ENCODE data around the gene MRGPRG.

Gene MRGPRG

DNA sequence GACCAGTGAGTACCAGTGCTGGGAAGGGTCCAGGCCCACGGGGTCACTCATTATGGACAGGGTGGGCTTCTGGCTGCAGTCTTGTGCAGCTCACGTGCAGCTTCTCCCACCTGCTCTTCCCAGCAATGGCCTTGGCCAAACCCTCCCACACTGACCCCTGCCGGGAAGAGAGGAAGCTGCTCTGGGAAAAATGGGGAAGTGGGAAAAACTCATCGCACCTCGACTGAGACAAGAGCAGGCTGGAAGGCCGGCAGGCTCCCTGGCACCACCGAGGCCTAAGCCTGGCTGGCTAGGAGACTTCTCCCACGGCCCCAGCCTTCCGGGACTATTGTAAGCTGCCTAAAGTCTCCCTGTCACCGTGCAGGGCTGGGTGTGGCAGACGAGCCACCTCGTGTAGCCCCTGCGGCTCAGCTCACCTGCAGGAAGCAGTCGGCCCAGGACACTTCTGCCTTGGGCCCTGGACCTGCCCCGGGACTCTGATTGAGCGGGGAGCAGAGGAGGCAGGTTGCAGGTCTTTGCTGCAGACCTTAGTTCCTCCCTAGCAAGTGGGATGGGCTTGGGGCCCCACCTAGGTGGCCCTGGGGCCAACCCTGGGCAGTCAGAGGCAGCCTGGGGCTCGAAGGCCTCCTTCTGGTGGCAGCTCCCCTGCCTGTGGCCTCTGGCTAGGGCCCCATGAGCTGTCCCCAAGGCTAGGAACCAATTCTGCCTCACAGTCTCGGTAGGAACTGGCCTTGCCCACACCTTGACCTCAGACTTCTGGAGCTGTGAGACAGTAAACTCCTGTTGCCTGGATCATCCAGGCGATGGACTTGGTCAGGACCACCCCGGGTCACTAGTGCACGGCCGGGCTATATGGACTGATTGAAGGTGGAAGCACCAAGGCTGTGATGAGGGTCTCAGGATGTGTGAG, 23.1 kb downstream of the MRGPRG start:
- no peaks in the 10 kb centered on the region for H3K36me3 Mint-ChIP-seq (ENCODE audit: low read depth)

DNA sequence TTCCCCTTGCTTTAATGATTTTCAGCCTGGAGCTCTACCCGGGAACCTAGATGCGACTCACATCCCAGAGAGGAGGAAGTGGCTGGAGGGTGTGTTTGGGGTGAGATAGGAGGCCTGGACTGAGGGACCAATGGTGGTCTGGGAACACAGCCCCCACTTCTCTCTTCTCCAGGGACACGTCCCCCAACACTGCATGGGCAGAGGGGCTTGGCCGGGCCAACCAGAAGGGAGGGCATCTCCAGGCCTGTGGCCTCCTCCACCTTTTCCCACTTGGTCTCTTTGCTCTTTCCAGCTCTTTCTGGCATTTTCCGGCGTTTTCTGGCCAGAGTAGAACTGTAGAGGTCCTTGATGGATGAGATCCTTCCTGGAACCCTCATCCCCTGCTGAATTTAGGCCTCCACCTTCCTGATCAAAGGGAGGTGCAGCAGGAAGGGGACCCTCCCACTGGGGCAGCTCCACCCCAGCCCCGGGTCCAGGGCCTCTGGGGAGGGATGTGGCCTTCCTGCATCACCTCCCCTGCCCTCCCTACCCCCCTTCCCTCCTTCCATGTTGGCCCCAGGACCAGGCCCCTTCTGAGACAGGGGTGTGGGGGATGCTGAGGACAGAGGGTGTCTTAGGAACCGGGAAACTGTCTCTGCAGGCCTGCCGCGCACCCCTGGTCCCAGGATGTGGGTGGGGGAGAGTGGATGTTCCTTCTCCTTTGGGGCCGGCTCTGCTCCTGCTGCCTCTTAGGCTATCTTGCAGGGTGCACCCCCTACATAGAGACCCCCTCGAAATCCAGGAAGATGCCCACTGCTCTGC, 24.4 kb downstream of the MRGPRG start:
- no peaks in the 10 kb centered on the region for H3K9me3 Mint-ChIP-seq
- H3K4me1 Mint-ChIP-seq (ENCODE audit: low read depth): no peaks in the 10 kb centered on the region
- no peak overlapping the region for H3K27ac Mint-ChIP-seq
- H3K36me3 Mint-ChIP-seq (ENCODE audit: low read depth): no peaks in the 10 kb centered on the region
- peaks cover 3% of the 10 kb centered on the region for H3K27me3 Mint-ChIP-seq
- no peak overlapping the region for H3K4me3 Mint-ChIP-seq

More for the DNA sequence above, 23.1 kb downstream of the MRGPRG start:
- H3K9me3 Mint-ChIP-seq: no peaks in the 10 kb centered on the region
- H3K27me3 Mint-ChIP-seq: peaks cover 3% of the 10 kb centered on the region
- H3K27ac Mint-ChIP-seq: no peak overlapping the region
- H3K4me1 Mint-ChIP-seq (ENCODE audit: low read depth): no peaks in the 10 kb centered on the region
- H3K4me3 Mint-ChIP-seq: no peak overlapping the region

DNA sequence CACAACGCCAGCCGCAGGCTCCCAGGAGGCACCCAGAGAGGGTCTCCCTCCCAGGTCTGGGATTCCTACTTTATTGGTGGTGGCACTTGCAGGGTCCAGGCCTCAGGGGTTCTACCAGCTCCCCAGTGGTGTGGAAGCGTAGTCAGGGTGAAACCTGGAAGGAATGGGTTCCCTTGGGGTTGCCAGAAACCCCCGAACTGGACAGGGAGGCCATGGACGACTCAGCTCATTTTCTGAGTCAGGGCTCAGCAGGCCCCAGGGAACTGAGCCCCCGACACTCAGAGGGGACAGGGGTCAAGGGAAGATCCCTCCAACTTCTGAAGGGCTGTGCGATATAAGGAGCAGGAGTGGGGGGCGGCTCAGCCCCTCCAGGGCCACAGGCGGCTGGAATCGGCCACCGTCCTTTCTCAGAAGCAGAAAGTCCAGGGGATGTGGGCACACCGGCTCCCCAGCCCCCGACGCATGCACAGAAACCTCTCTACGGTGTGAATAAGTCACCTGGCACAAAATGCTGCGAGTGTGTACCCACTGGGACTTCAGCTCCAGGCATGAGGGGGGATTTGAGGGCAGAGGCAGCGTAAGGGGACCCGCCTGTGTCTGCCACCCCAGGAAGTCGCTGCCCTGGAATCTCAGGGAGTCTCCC, 25.1 kb downstream of the MRGPRG start:
- Mint-ChIP-seq H3K27ac (no peak overlapping the region), H3K4me3 (no peak overlapping the region), H3K4me1 (ENCODE audit: low read depth) (no peaks in the 10 kb centered on the region), H3K27me3 (peaks cover 2% of the 10 kb centered on the region), H3K36me3 (ENCODE audit: low read depth) (no peaks in the 10 kb centered on the region), H3K9me3 (no peaks in the 10 kb centered on the region)

DNA sequence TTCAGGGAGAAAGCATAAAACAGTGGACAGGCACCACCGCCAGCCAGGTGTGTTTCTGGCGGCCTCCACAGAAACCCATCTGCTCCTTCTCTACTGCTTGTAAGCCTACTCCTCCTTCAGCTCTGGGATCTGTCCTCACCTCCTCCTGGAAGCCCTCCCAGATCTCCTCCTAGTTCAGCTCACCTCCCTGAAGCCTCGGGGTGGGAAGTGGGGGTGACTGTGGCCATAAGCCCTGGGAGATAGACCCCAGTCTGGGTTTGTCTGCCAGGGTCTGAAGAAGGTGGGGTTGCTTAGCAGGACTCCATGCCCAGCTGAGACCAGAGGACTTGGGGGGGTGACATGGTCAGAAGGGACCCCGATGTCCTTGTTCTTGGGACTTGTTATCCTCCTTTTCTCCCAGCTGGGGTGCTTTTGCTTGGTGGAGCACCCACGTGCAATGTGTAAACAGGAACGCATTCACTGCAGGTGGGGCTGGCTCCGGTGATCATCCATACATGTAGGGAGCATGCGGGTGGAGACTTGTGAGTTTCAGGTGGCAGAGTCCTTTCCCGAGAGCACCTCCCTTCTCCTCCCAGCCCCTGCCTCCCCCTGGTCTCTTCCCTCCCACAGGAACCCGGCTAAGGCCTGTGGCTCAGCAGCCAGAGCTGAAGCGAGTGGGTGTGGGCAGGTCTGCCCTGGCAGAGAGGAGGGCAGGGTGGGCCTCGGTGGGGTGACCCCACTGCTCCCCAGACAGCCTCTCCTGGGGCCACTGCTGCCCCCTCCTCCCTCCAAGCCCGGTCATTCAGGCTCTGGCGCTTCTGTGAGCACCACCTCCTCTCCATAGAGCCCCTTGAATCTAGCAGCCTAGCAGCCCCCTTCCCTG, 25.9 kb downstream of the MRGPRG start:
- no peak overlapping the region for H3K4me3 Mint-ChIP-seq
- no peaks in the 10 kb centered on the region for H3K36me3 Mint-ChIP-seq (ENCODE audit: low read depth)
- no peaks in the 10 kb centered on the region for H3K4me1 Mint-ChIP-seq (ENCODE audit: low read depth)
- H3K27ac Mint-ChIP-seq: no peak overlapping the region
- no peaks in the 10 kb centered on the region for H3K9me3 Mint-ChIP-seq
- no peaks in the 10 kb centered on the region for H3K27me3 Mint-ChIP-seq

DNA sequence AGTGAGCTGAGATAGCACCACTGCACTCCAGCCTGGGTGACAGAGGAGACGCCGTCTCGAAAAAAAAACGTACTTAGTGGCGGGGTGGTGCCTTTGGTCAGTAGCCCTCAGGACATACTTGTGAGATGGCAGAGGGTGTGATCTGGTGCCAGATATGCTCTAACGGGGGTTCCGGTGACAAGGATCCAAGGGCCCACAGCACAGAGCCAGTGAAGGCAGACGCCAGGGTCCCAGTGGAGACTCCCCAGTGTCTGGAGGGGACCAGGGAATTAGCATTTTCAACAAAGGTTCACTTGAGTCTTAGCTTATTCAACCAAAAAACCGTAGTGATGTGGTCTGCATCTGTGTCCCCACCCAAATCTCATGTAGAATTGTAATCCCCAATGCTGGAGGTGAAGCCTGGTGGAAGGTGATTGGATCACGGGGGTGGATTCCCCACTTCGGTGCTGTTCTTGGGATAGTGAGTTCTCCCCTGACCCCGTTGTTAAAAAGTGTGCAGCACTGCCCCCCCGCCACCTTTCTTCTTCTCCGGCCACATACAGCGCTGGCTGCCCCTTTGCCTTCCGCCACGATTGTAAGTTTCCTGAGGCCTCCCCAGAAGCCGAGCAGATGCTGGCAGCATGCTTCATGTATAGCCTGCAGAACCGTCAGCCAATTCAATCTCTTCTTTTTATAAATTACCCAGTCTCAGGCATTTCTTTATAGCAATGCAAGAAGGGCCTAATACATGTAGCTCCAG, 26.9 kb downstream of the MRGPRG start:
- no peaks in the 10 kb centered on the region for H3K9me3 Mint-ChIP-seq
- H3K27me3 Mint-ChIP-seq: no peaks in the 10 kb centered on the region
- no peaks in the 10 kb centered on the region for H3K36me3 Mint-ChIP-seq (ENCODE audit: low read depth)
- H3K4me1 Mint-ChIP-seq (ENCODE audit: low read depth): no peaks in the 10 kb centered on the region
- no peak overlapping the region for H3K27ac Mint-ChIP-seq
- H3K4me3 Mint-ChIP-seq: no peak overlapping the region

DNA sequence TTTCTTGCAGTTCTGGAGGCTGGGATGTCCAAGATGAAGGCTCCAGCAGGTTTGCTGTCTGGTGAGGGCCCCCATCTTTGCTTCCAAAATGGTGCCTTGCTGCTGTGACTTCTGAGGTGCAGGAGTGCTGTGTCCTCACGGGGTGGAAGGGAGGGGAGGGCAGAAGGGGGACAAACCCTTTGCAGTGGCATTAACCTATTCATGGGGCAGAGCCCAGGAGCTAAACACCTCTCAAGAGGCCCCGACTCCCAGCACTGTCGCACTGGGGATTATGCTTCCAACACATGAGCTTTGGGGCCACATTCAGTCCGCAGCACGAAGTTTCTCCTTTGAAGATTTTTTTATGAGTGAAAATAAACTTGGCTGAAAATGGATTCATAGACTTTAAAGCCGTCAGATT, 28.0 kb downstream of the MRGPRG start:
- H3K27ac Mint-ChIP-seq: no peak overlapping the region
- no peak overlapping the region for H3K4me3 Mint-ChIP-seq
- no peaks in the 10 kb centered on the region for H3K4me1 Mint-ChIP-seq (ENCODE audit: low read depth)
- H3K27me3 Mint-ChIP-seq: no peaks in the 10 kb centered on the region
- no peaks in the 10 kb centered on the region for H3K9me3 Mint-ChIP-seq
- H3K36me3 Mint-ChIP-seq (ENCODE audit: low read depth): no peaks in the 10 kb centered on the region

DNA sequence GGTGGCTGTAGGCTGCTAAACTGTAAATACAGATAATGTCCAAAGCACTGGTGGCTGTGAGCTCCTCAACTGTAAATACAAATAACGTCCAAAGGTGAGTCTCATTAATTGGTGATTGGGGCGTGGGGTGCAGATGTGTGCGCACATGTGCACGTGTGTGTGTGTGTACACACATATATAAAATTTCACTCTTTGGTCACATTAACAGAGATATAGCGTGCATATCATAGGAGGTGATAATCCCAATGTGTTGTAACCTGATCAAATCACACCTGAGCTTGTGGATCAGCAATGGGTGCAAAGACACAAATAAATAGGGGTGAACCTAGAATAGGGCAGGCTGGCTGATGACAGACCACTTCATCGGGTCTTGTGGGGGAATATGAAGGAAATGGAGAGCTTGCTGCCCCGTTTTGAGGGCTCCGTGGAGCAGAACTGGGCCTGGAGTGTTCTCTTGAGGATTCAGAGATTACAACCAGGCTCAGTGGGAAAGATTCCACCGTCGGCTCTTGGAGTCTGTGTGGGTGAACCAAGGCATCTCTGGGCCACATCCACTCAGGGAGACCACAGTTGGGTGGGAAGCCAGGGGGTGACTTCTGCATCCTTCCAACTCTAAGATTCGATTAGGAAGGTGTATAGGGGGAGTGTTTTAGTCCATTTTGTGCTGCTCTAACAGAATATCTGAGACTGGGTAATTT, 28.6 kb downstream of the MRGPRG start:
- H3K4me3 Mint-ChIP-seq: no peak overlapping the region
- no peaks in the 10 kb centered on the region for H3K27me3 Mint-ChIP-seq
- no peak overlapping the region for H3K27ac Mint-ChIP-seq
- H3K4me1 Mint-ChIP-seq (ENCODE audit: low read depth): no peaks in the 10 kb centered on the region
- no peaks in the 10 kb centered on the region for H3K36me3 Mint-ChIP-seq (ENCODE audit: low read depth)
- H3K9me3 Mint-ChIP-seq: no peaks in the 10 kb centered on the region

DNA sequence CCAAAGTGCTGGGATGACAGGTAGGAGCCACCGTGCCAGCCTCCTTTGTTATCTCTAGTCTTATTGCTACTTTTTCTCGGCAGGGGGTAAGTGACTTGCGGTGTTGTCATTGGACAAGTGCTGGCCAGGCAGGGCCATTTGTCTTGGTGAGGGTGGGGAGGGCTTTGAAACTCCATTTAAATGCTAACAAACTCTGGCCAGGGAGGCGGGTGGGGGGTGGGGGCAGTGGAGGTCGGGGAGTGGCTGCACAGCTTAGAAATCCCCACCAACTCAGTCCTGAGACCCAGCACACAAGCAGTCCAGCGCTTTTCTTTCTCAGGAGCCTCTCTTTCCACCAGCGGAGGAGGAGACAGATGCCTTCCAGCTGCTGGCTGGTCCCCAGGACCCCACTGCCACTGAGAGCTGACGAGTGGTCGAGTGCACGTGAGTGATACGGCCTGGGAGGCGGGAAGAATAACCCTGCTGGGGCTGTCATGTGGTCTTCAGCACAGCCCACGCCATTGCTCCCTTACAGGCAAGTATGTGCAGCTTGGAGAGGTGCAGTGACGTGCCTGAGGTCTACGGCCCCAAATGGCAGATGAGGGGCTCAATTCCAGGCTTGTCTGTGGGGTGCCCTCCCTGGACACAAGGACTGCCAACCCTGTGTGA, 29.3 kb downstream of the MRGPRG start:
- no peaks in the 10 kb centered on the region for H3K36me3 Mint-ChIP-seq (ENCODE audit: low read depth)
- H3K4me1 Mint-ChIP-seq (ENCODE audit: low read depth): no peaks in the 10 kb centered on the region
- H3K27me3 Mint-ChIP-seq: no peaks in the 10 kb centered on the region
- no peaks in the 10 kb centered on the region for H3K9me3 Mint-ChIP-seq
- H3K4me3 Mint-ChIP-seq: no peak overlapping the region
- H3K27ac Mint-ChIP-seq: no peak overlapping the region

DNA sequence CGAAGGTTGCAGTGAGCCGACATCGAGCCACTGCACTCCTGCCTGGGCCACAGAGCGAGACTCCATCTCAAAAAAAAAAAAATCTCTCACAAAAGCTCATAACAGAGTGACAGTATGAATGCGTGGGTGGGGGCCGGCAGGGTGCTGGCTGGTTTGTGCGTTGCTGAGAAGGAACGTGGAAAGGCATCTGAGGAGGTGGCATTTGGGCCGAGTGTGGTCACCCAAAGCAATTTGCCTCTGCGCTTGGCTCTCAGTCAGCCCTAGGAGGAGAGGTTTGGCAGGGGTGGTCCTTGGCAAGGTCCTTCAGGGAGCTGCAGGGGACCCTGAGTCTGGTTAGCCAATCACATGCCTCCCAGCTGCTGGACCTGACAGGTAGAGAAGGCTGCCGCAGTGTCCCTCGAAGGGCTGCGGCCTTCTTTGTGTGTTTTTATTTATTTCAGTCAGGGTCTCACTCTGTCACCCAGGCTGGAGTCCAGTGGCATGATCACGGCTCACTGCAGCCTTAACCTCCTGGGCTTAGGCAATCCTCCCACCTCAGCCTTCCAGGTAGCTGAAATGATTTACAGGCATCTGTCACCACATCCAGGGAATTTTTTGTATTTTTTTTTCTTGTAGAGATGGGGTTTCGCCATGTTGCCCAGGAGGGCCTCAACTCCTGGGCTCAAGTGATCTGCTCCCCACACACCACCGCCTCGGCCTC, 30.0 kb downstream of the MRGPRG start:
- Mint-ChIP-seq H3K27me3 (no peaks in the 10 kb centered on the region), H3K4me1 (ENCODE audit: low read depth) (no peaks in the 10 kb centered on the region), H3K4me3 (no peak overlapping the region), H3K27ac (no peak overlapping the region), H3K36me3 (ENCODE audit: low read depth) (no peaks in the 10 kb centered on the region), H3K9me3 (no peaks in the 10 kb centered on the region)

DNA sequence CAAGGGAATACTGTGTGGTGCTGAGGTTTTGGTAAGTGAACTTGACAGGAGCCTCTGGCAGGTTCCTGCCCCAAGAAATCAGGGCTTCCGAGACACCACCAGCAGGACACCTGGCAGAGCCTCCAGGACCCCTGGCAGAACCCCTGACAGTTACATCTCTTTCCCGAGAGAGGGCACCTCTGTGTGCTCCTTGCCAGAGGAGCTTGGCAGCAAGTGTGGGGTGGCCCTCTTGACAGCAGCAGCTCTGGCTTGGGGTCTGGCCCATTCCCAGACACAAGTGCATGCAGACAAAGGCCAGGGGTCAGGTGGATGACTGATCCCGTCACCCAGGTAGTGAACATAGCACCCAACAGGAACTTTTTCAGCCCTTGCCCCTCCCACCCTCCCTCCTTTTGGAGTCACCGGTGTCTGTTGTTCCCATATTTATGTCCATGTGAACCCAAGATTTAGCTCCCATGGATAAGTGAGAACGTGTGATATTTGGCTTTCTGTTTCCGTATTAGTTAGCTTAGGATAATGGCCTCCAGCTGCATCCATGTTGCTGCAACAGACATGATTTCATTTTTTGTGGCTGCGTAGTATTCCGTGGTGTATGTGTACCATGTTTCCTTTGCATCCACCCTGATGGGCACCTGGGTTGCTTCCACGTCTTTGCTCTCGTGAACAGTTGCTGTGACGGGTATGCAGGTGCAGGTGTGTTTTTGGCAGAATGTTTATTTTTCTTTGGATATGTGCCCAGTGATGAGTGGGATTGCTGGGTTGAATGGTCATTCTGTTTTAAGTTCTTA, 32.3 kb downstream of the MRGPRG start:
- Mint-ChIP-seq H3K9me3 (no peaks in the 10 kb centered on the region), H3K36me3 (ENCODE audit: low read depth) (no peaks in the 10 kb centered on the region), H3K27me3 (no peaks in the 10 kb centered on the region), H3K27ac (no peak overlapping the region), H3K4me1 (ENCODE audit: low read depth) (no peaks in the 10 kb centered on the region), H3K4me3 (no peak overlapping the region)

DNA sequence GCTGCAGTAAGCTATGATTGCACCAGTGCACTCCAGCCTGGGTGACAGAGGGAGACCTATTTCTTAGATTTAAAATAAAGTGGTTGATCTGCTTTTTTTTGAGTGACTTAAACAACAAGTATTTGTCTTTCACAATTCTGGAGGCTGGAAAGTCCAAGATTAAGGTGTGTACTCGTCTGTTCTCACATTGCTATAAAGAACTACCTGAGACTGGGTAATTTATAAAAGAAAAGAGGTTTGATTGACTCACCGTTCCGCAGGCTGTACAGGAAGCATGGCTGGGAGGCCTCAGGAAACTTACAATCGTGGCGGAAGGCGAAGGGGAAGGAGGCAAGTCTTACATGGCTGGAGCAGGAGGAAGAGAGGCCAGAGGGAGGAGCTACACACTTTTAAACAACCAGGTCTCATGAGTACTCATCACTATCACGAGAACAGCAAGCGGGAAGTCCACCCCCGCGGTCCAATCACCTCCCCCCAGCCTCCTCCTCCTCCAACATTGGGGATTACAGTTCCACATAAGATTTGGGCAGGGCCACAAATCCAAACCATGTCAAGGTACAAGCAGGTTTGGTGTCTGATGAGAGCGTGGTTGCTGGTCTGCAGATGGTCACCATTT, 33.8 kb downstream of the MRGPRG start:
- no peaks in the 10 kb centered on the region for H3K27me3 Mint-ChIP-seq
- no peak overlapping the region for H3K4me3 Mint-ChIP-seq
- H3K27ac Mint-ChIP-seq: no peak overlapping the region
- H3K36me3 Mint-ChIP-seq (ENCODE audit: low read depth): no peaks in the 10 kb centered on the region
- no peaks in the 10 kb centered on the region for H3K9me3 Mint-ChIP-seq
- H3K4me1 Mint-ChIP-seq (ENCODE audit: low read depth): no peaks in the 10 kb centered on the region

DNA sequence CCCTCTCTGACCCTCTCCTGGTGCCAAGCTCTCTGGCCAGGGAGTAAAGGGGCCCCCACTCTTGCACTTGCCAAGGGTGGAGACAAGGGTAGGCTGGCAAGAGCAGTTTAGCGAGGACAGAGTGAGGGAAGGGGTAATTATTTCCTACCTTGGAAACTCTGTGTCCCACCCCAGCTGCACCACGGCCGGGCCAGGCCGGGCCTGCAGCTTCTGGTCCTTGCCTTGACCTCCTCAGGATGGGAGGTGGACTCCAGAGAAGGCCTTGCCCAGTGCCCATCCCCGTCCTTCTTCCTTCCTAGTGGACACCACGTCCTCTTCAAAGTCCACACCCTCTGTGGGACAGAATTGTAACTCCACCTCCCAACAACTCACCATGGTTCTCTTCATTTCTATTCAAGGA, 35.1 kb downstream of the MRGPRG start:
- Mint-ChIP-seq H3K9me3 (no peaks in the 10 kb centered on the region), H3K4me3 (no peak overlapping the region), H3K4me1 (ENCODE audit: low read depth) (no peaks in the 10 kb centered on the region), H3K27ac (no peak overlapping the region), H3K36me3 (ENCODE audit: low read depth) (no peaks in the 10 kb centered on the region), H3K27me3 (no peaks in the 10 kb centered on the region)
